DOHH2 (cell line): Measurements from ENCODE around the gene FAM32A.

Experiments used
- EZH2phosphoT487 ChIP-seq: fragments of 200-600 bp; sonication (generic); IDR thresholded peaks from 2 replicates; pipeline ENCODE4 v1.6.1; 2017; ENCODE audit warnings: borderline replicate concordance, mild to moderate bottlenecking, antibody characterized with exemption, low read length, moderate library complexity, mixed read lengths
- TF ChIP-seq, protein P1 (sequence below): fragments of 200-600 bp; sonication (generic); IDR thresholded peaks from one replicate; pipeline ENCODE4 v1.5.1; 2014; ENCODE audit warnings: antibody characterized with exemption, mild to moderate bottlenecking, low read depth, low read length; ENCODE audit not compliant: poor library complexity, severe bottlenecking

DNA sequence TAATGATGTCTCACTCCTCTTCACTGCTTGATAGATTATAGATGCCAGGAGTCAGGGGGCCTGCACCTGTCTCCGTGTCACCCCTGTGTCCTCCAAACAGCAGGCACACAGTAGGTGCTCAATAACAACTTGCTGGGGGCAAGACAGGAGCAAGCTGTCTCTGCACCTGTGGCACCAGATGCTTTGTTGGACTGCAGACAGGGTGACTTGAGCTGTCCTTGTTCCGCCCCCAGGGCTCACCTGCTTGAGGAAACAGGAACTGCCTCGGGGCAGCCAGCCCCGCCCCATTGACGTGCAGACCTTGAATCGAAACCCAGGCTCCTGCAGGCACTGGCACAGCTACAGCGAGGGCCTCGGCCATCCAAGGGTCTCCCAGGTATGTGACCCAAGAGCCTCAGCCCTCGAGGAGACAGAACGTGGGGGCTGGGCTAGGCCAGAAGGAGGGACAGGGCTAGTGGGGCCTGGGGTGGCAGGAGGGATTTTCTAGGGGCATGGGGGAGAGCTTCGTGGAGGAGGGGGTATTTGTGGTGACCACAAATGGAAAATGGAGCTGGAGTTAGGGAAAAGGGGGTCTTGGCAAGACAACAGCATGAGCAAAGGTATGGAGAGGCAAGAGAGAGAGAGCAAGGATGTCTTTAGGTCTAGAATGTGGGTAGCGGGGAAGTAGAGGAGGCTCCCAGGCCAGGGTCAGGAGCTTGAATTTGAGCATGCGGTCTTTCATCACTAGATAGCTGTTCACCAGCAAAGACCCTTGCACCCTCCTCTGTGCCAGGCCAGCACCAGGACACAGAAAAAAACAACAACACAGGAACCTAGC is 41.6 kb upstream of the FAM32A start, which contains the start of gene HSH2D:
- TF ChIP-seq, protein P1, sequence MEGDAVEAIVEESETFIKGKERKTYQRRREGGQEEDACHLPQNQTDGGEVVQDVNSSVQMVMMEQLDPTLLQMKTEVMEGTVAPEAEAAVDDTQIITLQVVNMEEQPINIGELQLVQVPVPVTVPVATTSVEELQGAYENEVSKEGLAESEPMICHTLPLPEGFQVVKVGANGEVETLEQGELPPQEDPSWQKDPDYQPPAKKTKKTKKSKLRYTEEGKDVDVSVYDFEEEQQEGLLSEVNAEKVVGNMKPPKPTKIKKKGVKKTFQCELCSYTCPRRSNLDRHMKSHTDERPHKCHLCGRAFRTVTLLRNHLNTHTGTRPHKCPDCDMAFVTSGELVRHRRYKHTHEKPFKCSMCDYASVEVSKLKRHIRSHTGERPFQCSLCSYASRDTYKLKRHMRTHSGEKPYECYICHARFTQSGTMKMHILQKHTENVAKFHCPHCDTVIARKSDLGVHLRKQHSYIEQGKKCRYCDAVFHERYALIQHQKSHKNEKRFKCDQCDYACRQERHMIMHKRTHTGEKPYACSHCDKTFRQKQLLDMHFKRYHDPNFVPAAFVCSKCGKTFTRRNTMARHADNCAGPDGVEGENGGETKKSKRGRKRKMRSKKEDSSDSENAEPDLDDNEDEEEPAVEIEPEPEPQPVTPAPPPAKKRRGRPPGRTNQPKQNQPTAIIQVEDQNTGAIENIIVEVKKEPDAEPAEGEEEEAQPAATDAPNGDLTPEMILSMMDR, result no peak
- TF ChIP-seq EZH2phosphoT487, result no peak
